Activated T-cell treated with anti-CD3 and anti-CD28 coated beads for 24 hours (primary cell): ENCODE results near the gene PNMT.

Source experiments
- DNase-seq: peaks from one replicate; pipeline ENCODE4 v3.0.0-alpha.2; 2020; ENCODE audit warnings: low read depth

The PNMT gene

GRCh38 chr17:39667945-39668924 is at the start of gene PNMT:
Gene PNMT, plus strand, starts transcription at chr17:39668453. Its CDS starts 23 bp downstream, at chr17:39668476.
- DNase-seq = peak; percentile 60

GRCh38 chr17:39618956-39619785 is 49.1 kb upstream of the PNMT start:
- DNase-seq = no peak

- no peak for DNase-seq
Observed at GRCh38 chr17:39619786-39620101, 48.5 kb upstream of the PNMT start.

GRCh38 chr17:39621523-39622379 is 46.5 kb upstream of the PNMT start:
- DNase-seq = peak; percentile 84

- DNase-seq = no peak
Observed at GRCh38 chr17:39622380-39623006, 45.8 kb upstream of the PNMT start.

- peak; percentile 83 for DNase-seq
Observed at GRCh38 chr17:39623356-39623950, 44.8 kb upstream of the PNMT start.

GRCh38 chr17:39624313-39624712 is 43.9 kb upstream of the PNMT start:
- no peak for DNase-seq

GRCh38 chr17:39625198-39625785 is 43.0 kb upstream of the PNMT start:
- DNase-seq = no peak

GRCh38 chr17:39626171-39627046 is 41.8 kb upstream of the PNMT start, which contains the start of gene PPP1R1B:
Gene PPP1R1B, plus strand, starts transcription at chr17:39626952. Its CDS starts 441 bp downstream, at chr17:39627393.
- no peak for DNase-seq

GRCh38 chr17:39627047-39627711 is 41.1 kb upstream of the PNMT start:
- DNase-seq = no peak

- no peak for DNase-seq
Observed at GRCh38 chr17:39627712-39628516, 40.3 kb upstream of the PNMT start.

GRCh38 chr17:39628655-39629493 is 39.4 kb upstream of the PNMT start:
- no peak for DNase-seq

GRCh38 chr17:39629494-39629880 is 38.8 kb upstream of the PNMT start:
- no peak for DNase-seq

GRCh38 chr17:39629898-39630297 is 38.4 kb upstream of the PNMT start:
- no peak for DNase-seq

GRCh38 chr17:39631403-39631802 is 36.9 kb upstream of the PNMT start:
- no peak for DNase-seq

- DNase-seq = no peak
Observed at GRCh38 chr17:39632153-39632941, 35.9 kb upstream of the PNMT start.
